Fibroblast of skin of right biceps (primary cell): Measurements from ENCODE around the gene EXOC3L2.

Experiments
- DNase-seq: peaks from one replicate; pipeline ENCODE4 v3.0.0-alpha.2; 2013

EXOC3L2 gene

DNA sequence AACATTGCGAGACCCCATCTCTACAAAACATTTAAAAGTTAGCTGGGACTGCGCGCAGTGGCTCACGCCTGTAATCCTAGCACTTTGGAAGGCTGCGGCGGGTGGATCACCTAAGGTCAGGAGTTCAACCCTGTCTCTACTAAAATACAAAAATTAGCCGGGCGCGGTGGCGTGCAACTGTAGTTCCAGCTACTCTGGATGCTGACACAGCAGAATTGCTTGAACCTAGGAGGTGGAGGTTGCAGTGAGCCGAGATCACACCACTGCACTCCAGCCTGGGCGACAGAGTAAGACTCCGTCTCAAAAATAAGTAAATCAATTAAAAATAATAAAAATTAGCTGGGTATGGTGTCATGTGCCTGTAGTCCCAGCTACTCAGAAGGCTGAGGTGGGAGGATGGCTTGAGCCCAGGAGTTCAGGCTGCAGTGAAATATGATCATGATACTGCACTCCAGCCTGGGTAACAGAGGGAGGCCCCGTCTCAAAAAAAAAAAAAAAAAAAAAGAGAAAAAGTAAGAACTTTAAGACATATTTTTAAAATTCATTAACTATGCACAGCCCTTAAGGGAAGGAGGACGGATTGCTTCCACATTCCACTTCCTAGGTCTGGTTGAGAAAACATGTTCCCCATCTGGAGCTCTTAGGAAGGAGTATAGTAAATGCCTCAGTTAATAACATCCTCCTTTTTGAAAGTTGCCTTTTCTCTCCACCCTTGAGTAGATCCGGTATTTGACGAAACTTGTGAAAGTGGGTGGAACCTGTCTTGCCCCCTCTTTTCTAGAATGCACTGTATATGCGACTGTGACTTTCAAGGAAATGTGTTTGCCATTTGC, 26.1 kb downstream of the EXOC3L2 start:
- no peak for DNase-seq

- DNase-seq: no peak
These were observed 26.8 kb downstream of the EXOC3L2 start for GRCh38 chr19:45218426-45218825.

DNA sequence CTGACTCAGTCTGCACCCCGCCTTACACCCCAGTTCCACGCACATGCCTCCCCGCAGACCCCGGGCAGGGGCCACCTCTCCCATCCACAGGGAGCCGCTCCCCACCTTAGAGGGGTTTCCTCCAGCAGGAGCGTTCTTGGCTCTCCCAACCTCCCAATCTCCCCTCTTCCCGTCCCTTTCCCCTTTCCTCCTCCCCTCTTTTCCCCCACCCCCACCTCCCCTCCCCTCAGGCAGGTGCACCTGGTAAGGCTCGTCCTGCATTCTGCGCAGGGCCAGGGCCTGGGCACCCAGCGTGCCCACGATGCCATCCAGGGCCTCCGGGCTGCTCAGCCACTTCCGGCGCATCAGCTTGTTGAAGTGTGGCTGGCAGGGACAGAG, 27.3 kb downstream of the EXOC3L2 start:
- no peak for DNase-seq

- no peak for DNase-seq
These were observed 27.8 kb downstream of the EXOC3L2 start for GRCh38 chr19:45217193-45217956.

GRCh38 chr19:45216667-45217066, 28.5 kb downstream of the EXOC3L2 start:
- peak; percentile 24 for DNase-seq

GRCh38 chr19:45215391-45216191, 29.6 kb downstream of the EXOC3L2 start:
- peak; percentile 12 for DNase-seq

DNA sequence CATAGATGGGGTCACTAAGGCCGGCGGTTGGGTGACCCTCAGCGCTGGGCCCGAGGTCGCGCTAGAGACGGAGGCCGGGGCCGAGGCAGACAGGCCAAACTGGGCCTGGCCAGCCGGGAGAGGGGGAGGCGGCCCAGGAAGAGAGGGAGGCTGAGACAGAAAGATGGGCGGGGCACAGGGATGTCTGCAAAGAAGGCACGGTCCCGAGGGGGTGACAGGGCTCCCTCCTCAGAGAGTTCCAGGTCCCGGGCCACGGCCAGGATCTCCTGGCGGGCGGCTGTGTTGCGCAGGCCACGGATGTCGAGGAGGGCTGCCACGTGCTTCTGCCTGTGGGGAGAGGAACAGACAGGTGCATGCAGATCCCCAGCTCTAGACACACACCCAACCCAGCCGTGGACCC, 32.2 kb downstream of the EXOC3L2 start:
- no peak for DNase-seq

- no peak for DNase-seq
These were observed 33.3 kb downstream of the EXOC3L2 start for GRCh38 chr19:45211751-45212381.

DNA sequence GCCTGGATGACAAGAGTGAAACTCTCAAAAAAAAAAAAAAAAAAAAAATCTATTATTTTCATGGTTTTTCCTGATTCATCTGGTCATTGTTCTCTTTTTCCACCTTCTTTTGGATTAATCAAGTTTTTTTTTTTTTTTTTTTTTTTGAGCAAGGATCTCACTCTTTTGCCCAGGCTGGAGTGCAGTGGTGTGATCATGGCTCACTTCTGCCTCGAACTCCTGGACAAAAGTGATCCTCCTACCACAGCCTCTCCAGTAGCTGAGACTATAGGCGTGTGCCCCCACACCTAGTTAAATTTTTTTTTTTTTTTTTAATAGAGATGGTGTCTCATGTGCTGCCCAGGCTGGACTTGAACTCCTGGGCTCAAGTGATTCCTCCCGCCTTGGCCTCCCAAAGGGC, 38.9 kb downstream of the EXOC3L2 start:
- no peak for DNase-seq

DNA sequence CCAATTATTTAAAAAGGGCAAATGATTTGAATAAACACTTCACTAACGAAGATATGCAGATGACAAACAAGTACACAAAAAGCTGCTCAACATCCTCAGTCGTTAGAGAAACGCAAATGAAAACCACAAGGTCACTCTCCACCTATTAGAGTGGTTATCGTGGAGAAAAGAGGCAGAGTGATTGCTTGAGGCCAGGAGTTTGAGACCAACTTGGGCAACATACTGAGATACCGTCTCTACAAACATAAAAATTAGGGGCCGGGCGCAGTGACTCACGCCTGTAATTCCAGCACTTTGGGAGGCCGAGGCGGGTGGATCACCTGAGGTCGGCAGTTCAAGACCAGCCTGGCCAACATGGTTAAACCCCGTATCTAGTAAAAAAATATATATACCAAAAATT, 39.4 kb downstream of the EXOC3L2 start:
- DNase-seq: no peak

DNA sequence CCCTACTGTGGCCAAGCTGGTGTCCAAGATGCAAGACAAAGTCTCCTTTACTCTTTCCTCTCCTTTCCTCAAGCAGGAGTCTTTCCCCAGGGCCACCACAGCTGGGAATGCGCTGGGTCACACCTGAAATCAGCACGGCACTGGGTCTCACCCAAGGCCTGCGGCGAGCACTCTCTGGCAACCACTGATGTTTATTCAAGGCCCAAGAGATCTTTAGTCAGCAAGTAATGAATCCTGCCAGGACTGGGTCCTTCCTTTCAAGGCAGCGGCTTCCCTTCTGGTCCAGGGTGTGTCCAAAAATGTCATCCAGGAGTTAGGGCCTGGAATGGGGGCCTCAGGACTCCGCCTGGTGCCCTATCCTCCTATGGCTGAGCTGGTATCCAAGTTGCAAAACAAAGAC, 42.6 kb downstream of the EXOC3L2 start:
- DNase-seq: no peak

DNA sequence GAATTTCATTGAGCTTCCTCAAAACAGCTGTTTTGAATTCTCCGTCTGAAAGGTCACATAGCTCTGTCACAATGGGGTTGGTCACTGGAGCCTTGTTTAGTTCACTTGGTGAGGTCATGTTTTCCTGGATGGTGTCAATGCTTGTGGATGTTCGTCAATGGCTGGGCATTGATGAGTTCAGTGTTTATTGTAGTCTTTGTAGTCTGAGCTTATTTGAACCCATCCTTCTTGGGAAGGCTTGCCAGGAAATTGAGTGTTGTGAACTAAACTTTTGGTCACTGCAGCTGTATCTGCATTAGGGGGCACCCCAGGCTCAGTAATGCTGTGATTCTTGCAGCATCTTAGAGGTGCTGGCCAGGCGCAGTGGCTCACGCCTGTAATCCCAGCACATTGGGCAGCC, 44.6 kb downstream of the EXOC3L2 start:
- peak; percentile 33 for DNase-seq

DNA sequence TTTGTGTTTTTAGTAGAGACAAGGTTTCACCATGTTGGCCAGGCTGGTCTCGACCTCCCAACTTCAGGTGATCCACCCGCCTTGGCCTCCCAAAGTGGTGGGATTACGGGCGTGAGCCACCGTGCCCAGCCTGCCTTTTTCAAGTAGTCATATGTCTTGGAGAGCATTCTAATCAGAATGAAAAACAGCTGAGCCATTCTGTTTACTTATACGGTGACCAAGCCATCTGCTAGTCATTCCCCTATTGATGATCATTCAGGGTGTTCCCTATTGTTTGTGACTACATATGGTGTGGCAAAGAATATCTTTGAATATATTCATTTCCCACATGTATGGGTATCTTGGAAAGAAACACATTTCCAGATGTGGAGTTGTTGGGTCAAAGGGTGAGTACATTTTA, 49.4 kb downstream of the EXOC3L2 start:
- DNase-seq: no peak

GRCh38 chr19:45191375-45191774, 53.8 kb downstream of the EXOC3L2 start:
- DNase-seq: no peak

GRCh38 chr19:45189971-45190370, 55.2 kb downstream of the EXOC3L2 start:
- DNase-seq: no peak

DNA sequence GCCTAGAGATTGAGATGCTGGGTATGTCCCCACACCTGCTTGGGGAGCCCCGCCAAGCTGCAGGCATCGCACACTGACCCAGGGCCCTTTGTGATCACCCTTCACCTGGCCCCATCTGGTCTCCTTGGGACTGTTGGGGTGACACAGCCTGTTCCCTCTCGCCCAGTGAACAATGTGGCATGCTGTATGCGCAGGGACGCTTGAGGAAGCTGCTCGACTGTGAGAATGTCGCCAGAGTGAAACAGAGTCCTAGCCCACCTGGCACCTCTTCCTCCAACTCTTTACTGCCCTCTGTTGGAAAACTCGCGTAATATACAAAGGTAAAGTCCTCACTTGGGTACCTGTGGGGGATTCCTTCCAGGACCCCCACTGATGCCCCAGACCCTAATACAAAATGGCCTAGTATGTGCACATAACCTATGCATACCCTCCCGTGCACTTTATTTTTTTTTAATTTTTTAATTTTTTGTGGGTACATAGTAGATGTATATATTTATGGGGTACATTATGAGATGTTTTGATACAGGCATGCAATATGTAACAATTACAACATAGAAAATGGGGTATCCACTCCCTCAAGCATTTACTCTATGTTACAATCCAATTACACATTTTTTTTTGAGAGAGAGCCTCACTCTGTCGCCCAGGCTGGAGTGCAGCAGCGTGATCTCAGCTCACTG, 57.6 kb downstream of the EXOC3L2 start:
- DNase-seq: no peak

DNA sequence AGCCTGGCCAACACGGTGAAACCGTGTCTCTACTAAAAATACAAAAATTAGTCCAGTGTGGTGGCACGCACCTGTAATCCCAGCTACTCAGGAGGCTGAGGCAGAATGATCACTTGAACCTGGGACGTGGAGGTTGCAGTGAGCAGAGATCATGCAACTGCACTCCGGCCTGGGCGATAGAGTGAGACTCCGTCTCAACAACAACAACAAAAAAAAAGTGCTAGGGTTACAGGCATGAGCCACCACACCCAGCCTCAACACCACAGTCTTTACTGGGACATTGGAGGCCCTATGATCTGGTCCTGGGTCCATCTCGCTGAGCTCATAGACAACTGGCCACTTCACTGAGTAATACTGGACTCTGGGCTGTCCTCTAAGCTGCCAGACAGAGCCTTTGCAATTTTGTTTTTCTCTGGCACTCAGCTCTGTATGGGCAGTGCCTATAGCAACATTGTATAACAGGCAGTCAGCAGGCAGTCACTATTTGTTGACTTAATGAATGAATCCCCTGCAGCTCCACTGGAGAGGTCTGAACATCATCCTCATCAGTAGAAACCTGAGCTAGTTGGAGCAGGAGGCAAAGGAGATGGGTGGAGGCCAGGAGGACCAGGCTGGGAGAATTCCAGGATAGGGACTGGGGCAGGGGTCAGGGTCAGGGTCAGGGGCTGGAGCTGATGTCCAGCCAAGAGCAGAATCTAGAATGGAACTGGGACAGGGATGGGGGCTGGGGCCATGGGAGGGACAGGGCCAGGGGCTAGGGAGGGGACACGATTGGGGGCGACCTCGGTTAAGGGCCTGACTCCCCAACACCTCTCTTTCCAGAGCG, 58.5 kb downstream of the EXOC3L2 start:
- no peak for DNase-seq

DNA sequence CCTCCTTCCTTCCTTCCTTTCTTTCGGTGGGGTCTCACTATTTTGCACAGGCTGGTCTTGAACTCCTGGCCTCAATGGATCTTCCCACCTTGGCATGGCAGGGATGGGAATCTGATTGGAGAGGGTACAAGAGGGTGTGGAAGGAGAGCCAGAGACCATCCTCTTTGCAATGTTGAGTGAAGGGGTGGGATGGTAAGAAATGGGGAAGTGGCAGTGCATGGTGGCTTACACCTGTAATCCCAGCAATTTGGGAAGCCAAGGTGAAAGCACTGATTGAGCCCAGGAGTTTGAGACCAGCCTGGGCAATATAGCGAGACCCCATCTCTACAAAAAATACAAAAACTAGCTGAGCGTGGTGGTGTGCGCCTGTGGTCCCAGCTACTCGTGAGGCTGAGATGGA, 61.1 kb downstream of the EXOC3L2 start:
- no peak for DNase-seq

DNA sequence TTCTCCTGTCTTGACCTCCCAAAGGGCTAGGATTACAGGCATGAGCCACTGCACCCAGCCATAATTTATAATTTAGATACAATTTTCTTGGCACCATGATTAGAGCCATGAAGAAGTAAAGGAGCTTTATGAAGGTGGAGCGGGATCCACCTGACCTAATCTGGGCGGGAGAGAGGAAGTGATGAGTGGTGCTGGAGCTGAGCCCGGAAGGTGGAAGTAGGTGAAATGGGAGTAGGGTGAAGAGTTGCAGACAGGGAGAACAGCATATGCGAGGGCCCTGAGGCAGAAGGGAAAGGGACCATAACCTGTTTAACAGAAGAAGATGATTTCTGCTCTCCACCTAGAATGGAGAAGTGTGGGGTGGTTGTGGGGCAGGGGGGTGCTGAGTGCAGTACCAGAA, 62.4 kb downstream of the EXOC3L2 start:
- no peak for DNase-seq

DNA sequence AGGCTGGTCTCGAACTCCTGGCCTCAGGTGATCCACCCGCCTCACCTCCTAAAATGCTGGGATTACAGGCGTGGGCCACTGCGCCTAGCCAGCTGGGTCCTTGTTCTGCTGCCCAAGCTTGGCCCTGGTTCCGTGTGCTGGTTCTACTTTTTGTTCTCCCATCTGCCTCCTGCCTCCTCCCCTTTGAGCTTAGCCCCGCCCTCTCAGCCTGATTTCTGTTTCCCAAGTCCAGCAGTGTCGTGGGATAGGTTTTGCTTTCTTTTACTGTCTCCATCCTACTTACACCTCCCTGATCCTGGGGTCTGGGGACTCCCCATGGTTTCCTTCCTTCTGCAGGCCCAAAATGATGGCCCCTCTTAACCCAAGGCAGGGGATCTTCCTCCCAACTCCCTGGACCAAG, 64.3 kb downstream of the EXOC3L2 start:
- no peak for DNase-seq

DNA sequence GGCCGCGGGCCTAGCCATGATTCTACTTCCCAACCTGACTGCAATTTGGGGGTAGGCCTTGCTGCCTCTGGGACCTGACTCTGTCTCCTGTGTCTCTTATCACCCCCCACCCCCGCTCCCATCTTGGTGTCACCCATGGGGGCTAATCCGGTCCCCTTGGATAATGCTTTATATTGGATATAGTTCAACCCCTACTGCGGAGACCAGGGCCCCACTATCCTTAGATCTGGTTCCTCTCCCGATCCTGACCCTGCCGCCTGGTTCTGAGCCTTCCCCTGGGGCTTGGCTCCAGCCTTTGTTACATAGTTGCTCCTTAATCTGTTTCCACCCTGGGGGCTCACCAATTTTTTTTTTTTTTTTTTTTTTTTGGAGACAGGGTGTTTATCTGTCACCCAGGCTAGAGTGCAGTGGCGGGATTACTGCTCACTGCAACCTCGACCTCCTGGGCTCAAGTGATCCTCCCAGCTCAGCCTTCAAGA, 65.3 kb downstream of the EXOC3L2 start:
- no peak for DNase-seq
